Effector memory CD4-positive, alpha-beta T cell (primary cell): ENCODE data around the gene TAF11L4.
"Not testable (repeated sequence)": the region's sequence is repeated elsewhere in the genome, so short reads cannot be mapped to it uniquely, and the experiment has no call there.

Experiments used
- DNase-seq, 3 donors: peaks; one replicate each; pipeline ENCODE4 v3.0.0-alpha.2; 2020
- H3K27ac ChIP-seq: 2 replicates; pipeline ENCODE4 v1.7.0; 2013; ENCODE audit warnings: mild to moderate bottlenecking, low read length, moderate library complexity; ENCODE audit not compliant: insufficient read depth, poor library complexity, severe bottlenecking
- H3K27me3 ChIP-seq: replicated peaks from 2 replicates; pipeline ENCODE4 v1.7.0; 2013; ENCODE audit warnings: mild to moderate bottlenecking, low read length; ENCODE audit not compliant: insufficient read depth, control insufficient read depth, poor library complexity, severe bottlenecking
- H3K36me3 ChIP-seq: 2 replicates; pipeline ENCODE4 v1.7.0; 2013; ENCODE audit warnings: mild to moderate bottlenecking, low read length, moderate library complexity; ENCODE audit not compliant: control insufficient read depth, insufficient read depth
- H3K4me1 ChIP-seq: 2 replicates; pipeline ENCODE4 v1.7.0; 2013; ENCODE audit warnings: low read length, mild to moderate bottlenecking; ENCODE audit not compliant: control insufficient read depth, insufficient read depth, poor library complexity, severe bottlenecking
- H3K4me3 ChIP-seq: 2 replicates; pipeline ENCODE4 v1.7.0; 2013; ENCODE audit warnings: low read length, low read depth, mild to moderate bottlenecking; ENCODE audit not compliant: insufficient read depth, poor library complexity, severe bottlenecking
- H3K9me3 ChIP-seq: 2 replicates; pipeline ENCODE4 v1.7.0; 2013; ENCODE audit warnings: mild to moderate bottlenecking, low read length, moderate library complexity; ENCODE audit not compliant: control insufficient read depth
- total RNA-seq, 3 donors: gene quantifications; one replicate each; lab custom pipeline; 2026; lab: John Stamatoyannopoulos, UW

Gene TAF11L4
- 0 reads per million in 3 donors for total RNA-seq

DNA sequence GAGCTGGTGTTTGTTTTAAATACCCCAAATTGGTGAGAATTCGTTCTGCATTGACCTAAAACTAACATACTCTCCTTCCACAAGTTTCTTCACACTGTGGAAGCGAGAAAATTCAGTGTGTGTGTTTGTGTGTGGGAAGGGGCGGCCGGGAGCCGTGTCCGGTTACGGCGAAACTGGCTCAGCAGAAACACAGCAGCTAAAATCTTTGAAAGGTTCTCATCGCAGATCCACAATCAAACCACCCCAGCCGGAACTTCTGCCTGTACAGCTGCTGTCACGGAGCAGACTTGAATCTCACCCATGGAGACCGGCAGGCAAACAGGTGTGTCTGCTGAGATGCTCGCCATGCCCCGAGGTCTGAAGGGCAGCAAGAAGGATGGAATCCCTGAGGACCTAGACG lies at the start of gene TAF11L4:
Gene TAF11L4, plus strand, starts transcription at position 301 of the 400 bp plus-strand sequence.
- not testable (repeated sequence) for H3K9me3 ChIP-seq, H3K4me3 ChIP-seq, DNase-seq, H3K27me3 ChIP-seq, H3K4me1 ChIP-seq, H3K36me3 ChIP-seq, H3K27ac ChIP-seq

- not testable (repeated sequence) for H3K27ac ChIP-seq, H3K4me3 ChIP-seq, DNase-seq, H3K27me3 ChIP-seq, H3K4me1 ChIP-seq, H3K9me3 ChIP-seq, H3K36me3 ChIP-seq
Observed at GRCh38 chr5:17475064-17475463, 46.5 kb upstream of the TAF11L4 start.

- H3K9me3 ChIP-seq: no peaks in the 10 kb centered on the region
- no peaks in the 10 kb centered on the region for H3K27me3 ChIP-seq
- H3K4me1 ChIP-seq: no peaks in the 10 kb centered on the region
- H3K27ac ChIP-seq: no peak overlapping the region
- H3K4me3 ChIP-seq: no peak overlapping the region
- no peaks in the 10 kb centered on the region for H3K36me3 ChIP-seq
- no peak for DNase-seq
Observed at GRCh38 chr5:17477043-17477442, 44.6 kb upstream of the TAF11L4 start.

GRCh38 chr5:17477573-17478265 lies 43.9 kb upstream of the TAF11L4 start:
- H3K4me1 ChIP-seq: no peaks in the 10 kb centered on the region
- no peaks in the 10 kb centered on the region for H3K27me3 ChIP-seq
- no peak overlapping the region for H3K4me3 ChIP-seq
- DNase-seq: no peak
- H3K9me3 ChIP-seq: no peaks in the 10 kb centered on the region
- no peak overlapping the region for H3K27ac ChIP-seq
- H3K36me3 ChIP-seq: no peaks in the 10 kb centered on the region

- H3K4me1 ChIP-seq: no peaks in the 10 kb centered on the region
- H3K27me3 ChIP-seq: no peaks in the 10 kb centered on the region
- no peaks in the 10 kb centered on the region for H3K9me3 ChIP-seq
- no peaks in the 10 kb centered on the region for H3K36me3 ChIP-seq
- no peak overlapping the region for H3K27ac ChIP-seq
- no peak overlapping the region for H3K4me3 ChIP-seq
- no peak for DNase-seq
Observed at GRCh38 chr5:17481378-17481777, 40.2 kb upstream of the TAF11L4 start.

- H3K4me1 ChIP-seq: no peaks in the 10 kb centered on the region
- no peak overlapping the region for H3K4me3 ChIP-seq
- no peak for DNase-seq
- no peaks in the 10 kb centered on the region for H3K36me3 ChIP-seq
- no peak overlapping the region for H3K27ac ChIP-seq
- H3K27me3 ChIP-seq: no peaks in the 10 kb centered on the region
- no peaks in the 10 kb centered on the region for H3K9me3 ChIP-seq
Observed at GRCh38 chr5:17482790-17483189, 38.8 kb upstream of the TAF11L4 start.

DNA sequence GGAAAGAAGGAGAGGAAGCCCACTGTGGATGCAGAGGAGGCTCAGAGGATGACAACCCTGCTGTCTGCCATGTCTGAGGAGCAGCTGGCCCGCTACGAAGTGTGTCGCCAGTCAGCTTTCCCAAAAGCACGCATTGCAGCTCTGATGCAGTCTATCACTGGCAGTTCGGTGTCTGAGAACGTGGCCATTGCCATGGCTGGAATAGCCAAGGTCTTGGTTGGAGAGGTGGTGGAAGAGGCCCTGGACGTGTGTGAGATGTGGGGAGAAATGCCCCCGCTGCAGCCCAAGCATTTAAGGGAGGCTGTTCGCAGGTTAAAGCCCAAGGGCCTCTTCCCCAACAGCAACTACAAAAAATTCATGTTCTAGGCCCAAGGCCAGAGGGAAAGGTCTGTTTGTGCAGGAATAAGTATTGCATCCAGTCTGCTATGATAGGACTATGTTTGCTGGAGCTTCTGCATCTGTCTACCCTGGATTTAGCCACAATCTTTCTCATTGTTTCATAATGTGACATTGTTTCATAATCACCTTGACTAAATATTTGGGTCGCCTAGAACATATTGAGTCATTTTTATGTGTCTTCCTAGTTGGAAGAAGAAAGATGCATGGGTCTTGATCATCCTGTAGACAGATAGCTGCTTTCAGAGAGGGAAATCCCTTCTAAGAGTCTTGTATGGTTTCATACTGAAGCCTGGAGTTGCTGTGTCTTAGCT lies 35.0 kb upstream of the TAF11L4 start:
- not testable (repeated sequence) for H3K27ac ChIP-seq, H3K9me3 ChIP-seq, DNase-seq, H3K27me3 ChIP-seq, H3K36me3 ChIP-seq, H3K4me1 ChIP-seq, H3K4me3 ChIP-seq

DNA sequence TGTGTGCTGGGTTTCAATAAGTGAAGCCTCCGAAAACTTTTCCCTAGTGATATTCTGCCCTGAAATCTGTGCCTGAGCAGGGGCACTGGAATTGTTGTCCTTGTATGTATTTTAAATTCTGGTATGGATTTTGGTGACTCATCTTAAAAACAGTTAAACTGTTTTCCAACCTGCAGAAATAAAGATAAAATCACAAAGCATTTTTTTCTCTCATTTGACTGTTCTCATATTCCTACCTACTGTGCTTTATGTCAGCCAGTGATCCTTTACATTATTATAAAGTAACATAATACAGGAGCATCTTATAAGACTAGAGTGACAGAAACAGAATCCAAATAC lies 34.5 kb upstream of the TAF11L4 start:
- H3K4me3 ChIP-seq: no peak overlapping the region
- no peaks in the 10 kb centered on the region for H3K36me3 ChIP-seq
- H3K27ac ChIP-seq: no peak overlapping the region
- no peaks in the 10 kb centered on the region for H3K27me3 ChIP-seq
- DNase-seq: no peak
- H3K4me1 ChIP-seq: no peaks in the 10 kb centered on the region
- no peaks in the 10 kb centered on the region for H3K9me3 ChIP-seq

- not testable (repeated sequence) for H3K9me3 ChIP-seq, H3K27ac ChIP-seq, DNase-seq, H3K4me1 ChIP-seq, H3K27me3 ChIP-seq, H3K36me3 ChIP-seq, H3K4me3 ChIP-seq
Observed at GRCh38 chr5:17491257-17491656, 30.3 kb upstream of the TAF11L4 start.

GRCh38 chr5:17492770-17493169 lies 28.8 kb upstream of the TAF11L4 start:
- Histone ChIP-seq H3K27me3 (no peaks in the 10 kb centered on the region), H3K36me3 (no peaks in the 10 kb centered on the region), H3K9me3 (no peaks in the 10 kb centered on the region), H3K4me1 (no peaks in the 10 kb centered on the region), H3K4me3 (no peak overlapping the region), H3K27ac (no peak overlapping the region)
- DNase-seq: no peak
